Suppressor macrophage (primary cell): ENCODE data around the gene SEPHS1.
A peak's percentile ranks its signal among the peaks of the same experiment; 100 is the strongest.
"Not testable (repeated sequence)": the region's sequence is repeated elsewhere in the genome, so short reads cannot be mapped to it uniquely, and the experiment has no call there.

Experiments used
- DNase-seq, 4 experiments: peaks; one replicate each; pipeline ENCODE4 v3.0.0-alpha.2; 2020 to 2022
- total RNA-seq, 17 experiments: gene quantifications; one replicate each; lab custom pipeline; 2026; ENCODE audit warnings: mixed read lengths in 6 of 17, inconsistent platforms in 3 of 17; lab: John Stamatoyannopoulos, UW

Gene SEPHS1, protein sequence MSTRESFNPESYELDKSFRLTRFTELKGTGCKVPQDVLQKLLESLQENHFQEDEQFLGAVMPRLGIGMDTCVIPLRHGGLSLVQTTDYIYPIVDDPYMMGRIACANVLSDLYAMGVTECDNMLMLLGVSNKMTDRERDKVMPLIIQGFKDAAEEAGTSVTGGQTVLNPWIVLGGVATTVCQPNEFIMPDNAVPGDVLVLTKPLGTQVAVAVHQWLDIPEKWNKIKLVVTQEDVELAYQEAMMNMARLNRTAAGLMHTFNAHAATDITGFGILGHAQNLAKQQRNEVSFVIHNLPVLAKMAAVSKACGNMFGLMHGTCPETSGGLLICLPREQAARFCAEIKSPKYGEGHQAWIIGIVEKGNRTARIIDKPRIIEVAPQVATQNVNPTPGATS
- total RNA-seq, result 13.9 to 46.7 (median 27.8) reads per million in 17 experiments

- peak; percentile 76 to 88 (median 80) for DNase-seq
These were observed at the start of gene SEPHS1 for GRCh38 chr10:13348216-13349017. Gene SEPHS1, minus strand, starts transcription at chr10:13348293. Its CDS starts 3,343 bp downstream, at chr10:13344950.

DNA sequence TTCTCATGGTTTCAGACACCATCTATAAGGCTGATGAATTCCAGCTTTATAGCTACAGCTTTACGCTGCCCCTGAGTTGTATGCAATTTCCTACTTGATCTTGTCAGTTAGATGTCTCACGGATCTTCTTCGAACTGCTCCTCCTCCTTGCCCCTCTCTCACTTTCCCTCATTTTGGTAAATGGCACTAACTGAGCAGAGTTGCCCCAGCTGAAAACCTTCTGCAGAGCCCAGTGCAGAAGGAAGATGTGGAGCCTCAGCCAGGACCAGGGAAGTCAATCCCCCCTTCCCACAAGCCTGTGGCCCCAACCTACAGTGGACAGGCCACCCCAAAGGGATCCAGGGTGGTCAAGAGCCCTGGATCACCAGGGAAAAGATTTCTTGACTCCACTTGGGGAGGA, 49.0 kb upstream of the SEPHS1 start:
- no peak for DNase-seq

GRCh38 chr10:13396369-13396768, 48.3 kb upstream of the SEPHS1 start:
- no peak for DNase-seq

DNA sequence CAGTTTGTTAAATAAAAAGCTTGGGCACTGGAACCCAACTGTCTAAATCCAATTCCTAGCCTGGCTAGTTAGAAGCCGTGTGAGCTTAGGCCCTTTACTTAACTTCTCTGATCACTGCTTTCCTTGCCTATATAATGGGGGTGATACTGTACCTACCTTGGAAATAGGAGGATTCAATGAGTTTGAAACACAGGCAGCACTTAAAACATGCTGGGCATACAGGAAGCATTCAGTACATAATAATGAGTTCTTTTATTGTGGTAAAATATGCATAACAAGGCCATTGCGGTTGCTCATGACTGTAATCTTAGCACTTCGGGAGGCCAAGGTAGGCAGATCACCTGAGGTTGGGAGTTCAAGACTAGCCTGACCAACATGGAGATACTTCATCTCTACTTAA, 47.4 kb upstream of the SEPHS1 start:
- no peak for DNase-seq

- no peak for DNase-seq
These were observed 45.5 kb upstream of the SEPHS1 start for GRCh38 chr10:13393640-13394039.

DNA sequence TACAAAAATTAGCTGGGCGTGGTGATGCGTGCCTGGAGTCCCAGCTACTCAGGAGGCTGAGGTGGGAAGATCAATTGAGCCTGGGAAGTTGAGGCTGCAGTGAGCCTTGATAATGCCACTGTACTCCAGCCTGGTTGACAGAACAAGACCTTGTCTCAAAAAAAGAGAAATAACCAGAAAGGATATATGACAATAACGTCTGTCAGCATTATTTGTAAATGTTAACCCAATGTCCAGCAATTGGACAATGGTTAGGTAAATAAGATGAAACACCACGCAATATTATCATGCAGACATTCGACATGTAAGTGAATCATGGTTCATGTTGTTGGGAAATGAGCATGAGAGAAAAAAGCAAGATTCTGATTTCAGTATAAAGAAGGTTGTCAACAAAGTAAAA, 44.6 kb upstream of the SEPHS1 start:
- DNase-seq, result no peak

GRCh38 chr10:13390604-13391522, 42.8 kb upstream of the SEPHS1 start:
- DNase-seq, result peak; percentile 78 to 86 (median 84)

DNA sequence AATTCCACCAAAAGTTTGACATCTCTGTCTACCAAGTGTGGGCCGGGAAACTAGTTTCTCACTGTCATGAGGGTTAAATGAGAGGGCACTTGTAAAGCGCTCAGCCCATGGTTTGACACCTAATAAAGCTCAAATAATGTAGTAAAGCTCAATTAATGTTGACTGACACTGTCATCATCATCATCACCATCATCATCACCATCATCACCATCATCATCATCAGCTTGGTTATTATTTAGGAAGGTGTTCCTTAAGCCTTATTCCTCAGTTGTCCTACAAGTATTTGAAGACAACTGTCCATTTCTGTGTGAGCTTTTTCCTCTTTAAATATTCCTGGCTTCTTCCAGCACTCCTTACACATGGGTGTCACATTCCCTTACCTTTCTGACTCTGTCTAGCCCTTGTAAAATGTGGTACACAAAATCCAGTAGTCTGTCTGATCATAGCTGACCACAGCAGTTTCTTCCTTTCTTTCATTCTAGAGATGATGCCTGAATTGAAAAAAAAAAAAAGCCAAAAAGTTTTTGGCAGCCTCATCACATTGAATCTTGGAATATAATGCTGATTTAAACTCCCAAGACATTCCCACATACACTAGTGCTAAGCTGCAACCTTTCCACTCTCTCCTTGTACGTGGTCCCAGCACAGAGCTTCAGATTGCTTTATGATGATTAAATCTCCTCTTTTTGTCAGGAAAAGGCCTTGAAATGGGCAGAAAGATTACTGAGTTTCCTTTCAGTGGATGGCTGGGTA, 40.6 kb upstream of the SEPHS1 start:
- no peak for DNase-seq

DNA sequence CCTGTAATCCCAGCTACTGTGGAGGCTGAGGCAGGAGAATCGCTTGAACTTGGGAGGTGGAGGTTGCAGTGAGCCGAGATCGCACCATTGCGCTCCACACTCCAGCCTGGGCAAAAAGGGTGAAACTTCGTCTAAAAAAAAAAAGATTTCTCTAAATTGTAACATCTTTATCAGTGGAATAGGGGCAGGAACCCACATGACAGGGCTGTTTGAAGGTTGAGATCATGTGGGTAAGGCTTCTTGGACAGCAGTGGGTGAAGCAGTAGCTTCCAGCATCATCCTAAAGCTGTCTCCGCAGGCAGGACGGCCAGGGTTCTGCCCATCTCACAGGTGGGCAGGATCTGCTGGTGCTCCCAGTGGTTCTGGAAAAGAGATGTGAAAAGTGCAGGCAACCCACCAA, 37.9 kb upstream of the SEPHS1 start:
- DNase-seq, result no peak

GRCh38 chr10:13383399-13383761, 35.3 kb upstream of the SEPHS1 start:
- DNase-seq, result no peak

GRCh38 chr10:13382703-13383398, 34.8 kb upstream of the SEPHS1 start:
- DNase-seq, result peak; percentile 12 to 53 (median 36)

- DNase-seq, result not testable (repeated sequence)
These were observed 31.0 kb upstream of the SEPHS1 start for GRCh38 chr10:13379061-13379460.

DNA sequence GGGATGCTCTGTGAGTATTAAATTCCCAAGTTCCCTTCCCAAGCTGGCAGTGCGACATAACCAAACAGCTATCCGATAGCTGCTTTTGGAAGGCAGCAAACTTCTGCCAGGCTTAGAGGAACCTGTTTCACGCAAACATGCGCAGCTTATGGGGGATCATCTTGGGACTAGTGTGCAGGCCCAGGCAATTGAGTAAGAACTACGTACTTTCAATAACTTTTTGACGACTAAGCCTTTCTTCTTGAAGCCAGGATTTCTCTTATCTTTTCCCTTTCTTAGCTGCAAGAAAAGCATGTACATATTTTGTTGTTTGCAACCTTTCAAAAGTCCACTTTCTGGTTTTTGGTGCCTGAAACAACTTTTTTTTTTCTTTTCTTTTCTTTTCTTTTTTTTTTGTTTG, 28.7 kb upstream of the SEPHS1 start:
- no peak for DNase-seq

DNA sequence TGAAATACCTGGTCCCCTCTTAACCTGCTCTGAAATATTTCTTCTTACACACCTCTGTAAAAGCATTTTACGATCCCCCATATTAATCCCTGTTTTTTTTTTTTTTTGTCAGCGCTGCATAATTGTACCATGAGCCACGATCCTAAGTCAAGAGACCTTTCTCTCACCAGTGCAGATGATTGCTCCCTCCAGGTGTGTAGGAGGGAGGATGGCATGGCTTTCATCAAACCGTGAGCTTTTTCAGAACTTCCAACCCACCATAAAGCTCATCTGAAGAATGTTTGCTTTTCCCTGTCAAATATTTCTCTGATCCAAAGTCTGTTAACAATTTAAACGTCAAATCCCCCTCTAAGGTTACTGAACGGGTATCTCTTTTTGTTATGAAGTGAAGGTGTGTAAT, 28.2 kb upstream of the SEPHS1 start:
- DNase-seq, result no peak

GRCh38 chr10:13375791-13376190, 27.7 kb upstream of the SEPHS1 start:
- DNase-seq, result no peak

DNA sequence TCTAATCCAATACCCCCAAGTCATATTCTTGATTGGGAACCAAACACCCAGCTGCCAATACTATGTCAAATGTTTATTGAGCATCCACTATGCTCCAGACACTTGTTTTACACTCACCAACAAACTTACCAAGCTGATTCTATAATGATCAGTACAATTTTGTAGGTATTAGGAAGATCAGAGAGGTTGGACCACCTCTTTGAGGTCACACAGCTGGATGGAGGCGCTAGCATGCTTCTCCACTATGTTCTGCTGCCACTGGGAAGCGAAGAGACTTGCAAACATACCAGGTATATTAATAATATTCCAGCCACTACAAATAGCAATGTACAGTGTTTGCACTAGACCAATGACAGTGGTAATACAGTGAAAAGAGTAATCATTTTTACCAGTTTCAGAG, 25.6 kb upstream of the SEPHS1 start:
- no peak for DNase-seq

- no peak for DNase-seq
These were observed 24.4 kb upstream of the SEPHS1 start for GRCh38 chr10:13372524-13372923.

DNA sequence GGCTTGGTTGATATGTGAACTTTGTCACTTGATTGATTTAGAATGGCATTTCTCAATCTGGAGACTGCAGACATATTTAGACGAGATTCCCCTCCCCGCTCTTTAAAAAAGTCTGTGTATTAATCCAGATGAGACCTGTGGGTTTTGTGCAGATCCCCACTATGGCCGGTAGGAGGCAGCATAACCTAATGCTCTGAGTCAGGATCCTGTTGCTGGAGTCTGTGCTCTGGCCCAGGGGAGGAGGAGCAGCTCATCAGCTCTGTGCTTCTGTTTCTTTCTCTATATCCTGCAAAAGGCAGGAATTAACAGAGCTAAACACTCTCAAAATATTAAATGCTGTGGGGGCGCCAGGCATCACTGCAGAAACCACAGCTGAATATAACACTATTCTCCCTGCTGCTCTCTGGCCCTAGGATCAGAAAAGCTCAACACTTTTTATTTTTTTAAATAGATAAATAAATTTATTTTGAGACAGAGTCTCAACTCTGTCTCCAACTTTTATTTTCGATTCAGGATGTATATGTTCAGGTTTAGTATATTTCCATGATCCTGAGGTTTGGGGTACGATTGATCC, 23.9 kb upstream of the SEPHS1 start:
- DNase-seq, result peak; percentile 78 to 87 (median 84)

DNA sequence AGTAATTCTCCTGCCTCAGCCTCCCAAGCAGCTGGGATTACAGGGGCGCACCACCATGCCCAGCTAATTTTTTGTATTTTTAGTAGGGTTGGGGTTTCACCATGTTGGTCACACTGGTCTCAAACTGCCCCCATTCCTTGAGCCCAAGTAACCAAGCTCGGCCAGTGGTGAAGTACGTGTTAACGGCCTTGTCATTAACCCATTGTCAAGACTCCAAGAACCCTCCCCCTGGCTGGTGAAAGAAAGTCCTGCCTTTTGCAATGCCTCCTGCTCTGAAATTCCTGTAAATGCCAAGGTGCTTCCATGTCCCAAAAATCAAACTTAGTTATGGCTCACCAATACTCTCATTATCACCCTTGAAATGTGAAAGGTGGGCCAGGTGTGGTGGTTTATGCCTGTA, 18.8 kb upstream of the SEPHS1 start:
- DNase-seq, result no peak

- no peak for DNase-seq
These were observed 17.7 kb upstream of the SEPHS1 start for GRCh38 chr10:13365831-13366230.

- no peak for DNase-seq
These were observed 17.1 kb upstream of the SEPHS1 start for GRCh38 chr10:13365243-13365642.
